GM18508 (cell line): Measurements from ENCODE around the gene MYL11.

ENCODE experiments used
- ATAC-seq: cut with Tn5 transposase; IDR thresholded peaks from one replicate; pipeline ENCODE4 v1.9.1; 2021; ENCODE audit warnings: moderate number of reproducible peaks; ENCODE audit not compliant: insufficient read depth, unreplicated experiment

The MYL11 gene

DNA sequence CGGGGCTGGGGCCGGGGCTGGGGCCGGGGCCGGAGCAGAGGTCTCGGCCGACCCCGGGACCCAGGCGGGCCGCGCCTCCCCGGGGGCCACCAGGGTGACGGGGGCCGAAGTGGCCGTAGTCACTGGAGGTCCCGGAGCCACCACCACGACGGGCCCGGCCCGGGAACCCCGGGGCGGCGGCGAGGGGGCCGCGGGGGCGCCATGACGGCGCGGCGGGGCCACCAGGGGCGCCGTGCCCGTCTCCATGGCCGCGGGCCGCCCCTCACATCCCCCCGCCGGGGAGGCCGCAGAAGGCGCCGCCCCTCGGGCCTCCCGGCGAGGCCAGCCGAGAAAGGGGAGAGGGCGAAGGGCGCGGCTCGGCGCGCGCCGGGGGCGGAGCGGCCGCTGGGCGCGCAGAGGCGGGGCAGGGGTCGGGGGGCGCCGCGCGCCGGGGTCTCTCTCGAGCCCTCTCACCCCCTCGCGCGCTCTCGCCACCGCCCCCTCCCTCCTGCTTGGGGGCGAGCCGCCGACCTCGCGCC lies 4.6 kb upstream of the MYL11 start:
- ATAC-seq: no peak

DNA sequence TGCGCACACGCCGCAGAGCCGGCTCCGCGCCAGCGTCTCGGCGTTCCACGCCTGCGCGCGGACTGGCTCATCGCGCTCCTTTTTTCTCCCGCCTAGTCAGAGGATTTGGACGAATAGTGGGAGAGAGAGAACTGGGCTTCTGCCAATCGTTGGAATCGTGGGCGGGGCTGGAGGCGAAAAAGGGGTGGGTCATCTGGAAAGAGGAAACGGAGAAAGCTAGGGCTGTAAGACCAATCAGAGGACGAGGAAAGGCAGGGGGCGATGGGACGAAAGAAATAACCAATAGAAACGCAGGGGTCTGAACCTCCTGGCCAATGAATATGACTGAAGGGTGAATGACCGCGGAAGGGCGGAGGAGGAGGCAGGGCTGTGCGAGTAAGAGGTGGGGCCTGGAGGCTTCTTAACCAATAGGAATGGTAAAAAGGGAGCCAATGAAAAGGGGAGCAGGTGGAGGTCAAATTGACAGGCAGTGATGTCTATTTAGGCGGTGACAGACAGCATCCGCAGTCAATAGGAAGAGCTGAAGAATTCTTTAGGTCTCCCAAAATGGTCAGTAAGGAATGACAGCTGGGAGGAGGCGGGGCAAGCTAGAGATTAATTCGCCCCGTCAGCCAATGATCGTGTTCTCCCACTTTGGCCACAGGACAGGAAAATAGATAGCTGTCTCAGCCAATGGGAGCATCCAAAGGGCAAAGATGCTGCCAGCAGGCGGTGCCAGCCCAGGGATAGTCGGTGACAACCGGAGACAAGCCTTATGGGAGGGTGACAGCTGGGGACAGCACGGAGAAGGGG lies 4.0 kb upstream of the MYL11 start, which contains the start of gene TBC1D10B:
Gene TBC1D10B, minus strand, starts transcription at position 39 of the 792 bp plus-strand sequence. CDS start 311 bp downstream, outside the sequence.
- ATAC-seq: peak; percentile 73

DNA sequence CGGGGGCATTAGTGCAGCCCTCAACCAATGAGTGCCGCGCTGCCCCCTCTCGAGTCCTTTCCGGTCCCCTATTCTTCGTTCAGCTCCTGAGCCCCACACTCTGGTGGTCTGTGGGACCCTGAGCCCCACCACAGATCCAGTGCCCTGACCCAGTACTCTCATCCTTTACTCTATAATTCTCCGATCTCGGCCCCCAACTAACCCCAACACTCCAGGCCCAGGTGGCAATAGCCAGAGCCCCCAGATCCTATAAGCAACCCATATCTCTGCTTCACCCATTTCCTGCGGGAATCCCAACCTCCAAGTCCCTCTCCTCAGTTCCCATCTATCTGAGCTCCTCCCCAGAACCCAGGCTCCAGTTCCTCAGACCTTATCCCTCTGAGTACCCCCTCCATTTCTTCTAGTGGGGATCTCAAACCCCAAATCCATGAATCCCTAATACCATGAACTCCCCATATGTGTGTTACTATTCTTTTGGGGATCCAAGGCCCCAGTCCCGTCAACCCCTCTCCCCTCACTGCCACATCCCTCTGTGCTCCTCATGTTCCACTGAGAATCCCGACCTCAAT lies 3.3 kb upstream of the MYL11 start:
- no peak for ATAC-seq

DNA sequence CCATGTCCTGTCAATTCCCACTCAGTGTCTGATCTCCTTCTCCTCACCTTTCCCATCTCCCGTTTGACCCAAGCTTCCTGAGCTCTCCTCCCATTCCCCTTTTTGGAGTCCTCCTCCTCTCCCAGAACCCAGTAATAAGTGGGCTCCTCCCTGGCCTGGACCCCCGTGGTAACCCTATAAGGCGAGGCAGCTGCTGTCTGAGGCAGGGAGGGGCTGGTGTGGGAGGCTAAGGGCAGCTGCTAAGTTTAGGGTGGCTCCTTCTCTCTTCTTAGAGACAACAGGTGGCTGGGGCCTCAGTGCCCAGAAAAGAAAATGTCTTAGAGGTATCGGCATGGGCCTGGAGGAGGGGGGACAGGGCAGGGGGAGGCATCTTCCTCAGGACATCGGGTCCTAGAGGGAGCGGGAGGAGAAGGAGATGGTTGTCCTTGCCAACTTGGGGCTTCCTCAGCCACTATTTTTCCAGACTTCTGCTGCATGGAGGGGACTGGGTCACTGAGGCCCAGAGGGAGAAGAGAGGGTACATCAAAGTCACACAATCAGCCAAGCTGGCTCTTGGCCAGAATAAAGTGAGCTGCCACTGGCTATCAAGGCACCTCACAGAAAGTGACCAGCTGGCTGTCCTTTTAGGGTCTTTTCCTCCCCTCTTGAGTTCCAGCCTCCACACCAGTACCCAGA lies 2.4 kb upstream of the MYL11 start:
- no peak for ATAC-seq

DNA sequence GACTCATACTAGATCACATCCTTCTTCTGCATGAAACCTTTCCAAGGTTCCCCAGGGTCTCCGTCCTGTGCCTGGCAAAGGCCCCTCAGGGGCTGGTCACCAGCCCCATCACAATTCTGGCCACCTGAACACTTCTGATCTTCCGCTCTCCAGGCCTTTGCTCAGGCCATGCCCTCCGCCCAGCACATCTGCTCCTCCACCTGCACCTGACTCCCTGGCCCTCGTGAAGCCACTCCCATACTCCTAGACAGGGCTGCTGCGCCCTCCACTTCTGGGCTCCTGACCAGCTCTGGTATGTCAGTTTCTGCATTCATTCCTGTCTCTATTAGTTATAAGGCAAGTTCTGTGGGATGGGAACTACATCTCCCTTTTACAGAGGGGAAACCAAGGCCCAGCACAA lies 1.9 kb upstream of the MYL11 start:
- no peak for ATAC-seq

DNA sequence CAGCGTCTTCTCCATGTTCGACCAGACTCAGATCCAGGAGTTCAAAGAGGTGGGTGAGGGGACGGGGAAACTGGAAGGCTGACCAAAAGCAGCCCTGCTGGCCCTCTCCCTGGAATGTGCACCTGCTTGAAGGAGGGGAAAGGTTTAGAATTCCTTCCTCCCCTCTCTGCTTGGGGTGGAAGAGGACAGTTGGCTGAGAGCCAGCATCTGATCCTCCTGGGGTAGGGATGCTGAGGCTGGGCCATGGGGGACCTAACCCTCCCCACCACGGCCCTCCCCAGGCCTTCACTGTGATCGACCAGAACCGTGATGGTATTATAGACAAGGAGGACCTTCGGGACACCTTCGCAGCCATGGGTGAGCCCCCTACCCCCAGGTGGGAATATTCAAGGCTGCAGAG lies 1.3 kb downstream of the MYL11 start:
- ATAC-seq: no peak

DNA sequence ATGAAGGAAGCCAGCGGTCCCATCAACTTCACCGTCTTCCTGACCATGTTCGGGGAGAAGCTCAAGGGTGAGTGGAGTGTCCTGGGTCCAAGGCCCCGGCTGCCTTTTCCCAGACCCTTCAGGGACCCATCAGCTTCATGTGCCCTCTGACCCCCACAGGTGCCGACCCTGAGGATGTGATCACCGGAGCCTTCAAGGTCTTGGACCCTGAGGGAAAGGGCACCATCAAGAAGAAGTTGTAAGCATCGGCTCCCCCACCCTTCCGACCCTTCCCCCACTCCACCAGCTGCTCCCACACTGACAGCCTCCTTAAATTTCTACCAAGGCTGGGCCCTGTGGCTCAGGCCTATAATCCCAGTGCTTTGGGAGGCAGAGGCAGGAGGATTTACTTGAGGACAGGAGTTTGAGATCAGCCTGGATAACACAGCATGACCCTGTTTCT lies 1.9 kb downstream of the MYL11 start:
- no peak for ATAC-seq

DNA sequence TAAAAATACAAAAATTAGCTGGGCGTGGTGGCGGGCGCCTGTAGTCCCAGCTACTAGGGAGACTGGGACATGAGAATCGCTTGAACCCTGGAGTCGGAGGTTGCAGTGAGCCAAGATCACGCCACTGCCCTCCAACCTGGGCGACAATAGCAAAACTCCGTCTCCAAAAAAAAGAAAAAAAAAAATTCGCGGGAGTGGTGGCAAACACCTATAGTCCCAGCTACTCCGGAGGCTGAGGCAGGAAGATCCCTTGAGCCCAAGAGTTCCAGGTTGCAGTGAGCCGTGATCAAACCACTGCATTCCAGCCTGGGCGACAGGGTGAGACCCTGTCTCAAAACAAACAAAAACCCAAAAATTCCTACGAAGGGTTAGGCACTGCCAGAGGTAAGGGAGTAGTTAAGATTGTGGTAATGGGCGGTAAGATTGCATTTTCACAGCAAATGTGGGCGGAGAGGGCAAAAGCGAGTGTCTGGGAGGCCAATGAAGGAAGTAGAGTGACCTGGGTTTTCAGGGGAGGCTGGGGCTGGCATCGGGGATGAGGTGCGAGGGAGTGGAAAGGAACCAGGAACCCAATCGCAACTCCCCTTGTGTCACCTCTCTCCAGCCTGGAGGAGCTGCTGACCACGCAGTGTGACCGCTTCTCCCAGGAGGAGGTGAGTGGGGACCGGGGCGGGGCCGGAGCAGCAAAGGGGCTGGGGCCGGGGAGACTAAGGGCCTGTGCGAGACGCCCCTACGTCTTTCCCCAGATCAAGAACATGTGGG lies 2.6 kb downstream of the MYL11 start:
- no peak for ATAC-seq

DNA sequence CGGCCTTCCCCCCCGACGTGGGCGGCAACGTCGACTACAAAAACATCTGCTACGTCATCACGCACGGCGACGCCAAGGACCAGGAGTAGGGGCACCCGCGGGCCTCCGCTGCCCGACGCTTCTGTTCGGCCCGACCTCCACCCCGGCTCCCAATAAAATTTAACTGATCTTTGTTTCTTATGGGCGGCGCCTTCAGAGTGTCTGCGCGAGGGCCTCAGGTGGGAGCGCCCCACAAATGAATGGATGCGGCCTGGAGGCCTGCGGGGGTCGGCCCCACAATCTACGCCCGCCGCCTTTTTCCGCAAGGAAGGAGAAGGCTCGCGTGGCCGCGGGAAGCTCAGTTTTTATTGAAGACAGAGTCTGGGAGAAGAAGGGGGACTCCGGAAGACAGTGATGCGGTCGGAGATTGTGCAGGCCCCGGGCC lies 3.2 kb downstream of the MYL11 start:
- no peak for ATAC-seq

DNA sequence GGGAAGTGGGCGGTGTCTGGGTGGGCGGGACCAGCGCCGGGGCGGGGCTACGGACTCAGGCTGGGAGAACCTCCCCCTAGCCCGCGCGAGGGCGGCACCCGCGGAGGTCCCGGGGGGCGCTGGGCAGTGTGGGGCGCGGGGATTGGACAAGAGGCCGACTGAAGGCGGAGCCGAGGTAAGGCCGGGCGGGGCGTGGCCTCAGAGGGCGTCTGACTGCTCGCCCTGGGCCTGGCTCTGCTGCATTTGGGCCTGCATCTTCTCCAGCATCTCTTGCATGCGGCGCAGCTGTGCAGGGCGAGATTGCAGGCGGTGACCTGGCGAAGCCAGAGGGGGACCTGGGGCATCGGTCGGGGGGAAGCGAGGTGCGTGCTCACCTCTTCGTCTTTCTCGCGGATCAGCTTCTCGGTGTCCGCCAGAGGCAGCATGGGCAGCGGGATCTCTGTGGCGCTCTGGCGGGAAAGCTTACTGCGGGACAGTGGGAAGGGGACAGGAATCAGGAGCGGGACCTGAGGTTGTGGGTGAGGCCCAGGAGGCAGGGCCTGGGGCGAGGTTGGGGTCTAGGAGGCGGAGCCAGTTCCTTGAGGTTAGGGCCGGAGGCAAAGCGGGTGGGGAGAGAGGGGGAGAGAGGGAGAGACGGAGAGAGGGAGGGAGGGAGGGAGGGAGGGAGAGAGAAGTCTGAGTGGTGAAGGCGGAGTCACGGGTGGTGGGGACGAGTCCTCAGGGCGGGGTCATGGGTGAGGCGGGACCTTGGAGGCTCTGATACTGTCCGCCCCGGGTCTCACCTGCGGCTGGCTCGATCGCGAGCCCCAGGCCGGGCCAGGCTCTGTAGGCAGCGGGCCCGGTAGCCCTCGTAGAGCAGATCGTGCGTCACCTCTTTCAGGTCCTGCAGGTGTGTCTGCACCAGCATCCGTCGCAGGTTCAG lies 3.9 kb downstream of the MYL11 start:
- ATAC-seq: peak; percentile 52

DNA sequence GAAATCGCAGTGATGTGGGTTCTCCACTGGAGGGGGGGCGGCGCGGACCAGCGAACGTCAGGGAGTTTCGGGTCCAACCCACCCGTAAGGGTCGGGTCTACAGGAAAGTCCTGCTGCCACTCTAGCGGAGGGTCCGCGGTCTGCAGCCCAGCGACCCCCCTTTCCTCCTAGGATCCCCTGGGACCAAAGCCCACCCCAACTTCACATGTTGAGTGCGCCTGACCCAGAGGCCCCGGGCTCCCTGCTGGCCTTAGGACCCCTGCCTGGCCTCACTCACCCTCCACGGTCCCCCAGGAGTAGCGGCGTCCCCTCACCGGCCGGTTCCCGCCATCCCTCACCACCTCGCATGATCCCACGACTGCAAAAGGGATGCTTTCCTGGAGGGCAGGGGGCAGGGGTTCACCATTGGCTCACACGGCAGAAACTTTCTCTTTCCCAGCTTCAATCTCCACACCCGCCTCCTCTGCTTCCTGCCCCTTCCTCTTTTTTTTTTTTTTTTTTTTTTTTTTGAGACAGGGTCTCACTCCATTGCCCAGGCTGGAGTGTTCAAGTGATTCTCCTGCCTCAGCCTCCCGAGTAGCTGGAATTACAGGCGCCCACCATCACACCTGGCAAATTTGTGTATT lies 4.7 kb downstream of the MYL11 start:
- no peak for ATAC-seq

DNA sequence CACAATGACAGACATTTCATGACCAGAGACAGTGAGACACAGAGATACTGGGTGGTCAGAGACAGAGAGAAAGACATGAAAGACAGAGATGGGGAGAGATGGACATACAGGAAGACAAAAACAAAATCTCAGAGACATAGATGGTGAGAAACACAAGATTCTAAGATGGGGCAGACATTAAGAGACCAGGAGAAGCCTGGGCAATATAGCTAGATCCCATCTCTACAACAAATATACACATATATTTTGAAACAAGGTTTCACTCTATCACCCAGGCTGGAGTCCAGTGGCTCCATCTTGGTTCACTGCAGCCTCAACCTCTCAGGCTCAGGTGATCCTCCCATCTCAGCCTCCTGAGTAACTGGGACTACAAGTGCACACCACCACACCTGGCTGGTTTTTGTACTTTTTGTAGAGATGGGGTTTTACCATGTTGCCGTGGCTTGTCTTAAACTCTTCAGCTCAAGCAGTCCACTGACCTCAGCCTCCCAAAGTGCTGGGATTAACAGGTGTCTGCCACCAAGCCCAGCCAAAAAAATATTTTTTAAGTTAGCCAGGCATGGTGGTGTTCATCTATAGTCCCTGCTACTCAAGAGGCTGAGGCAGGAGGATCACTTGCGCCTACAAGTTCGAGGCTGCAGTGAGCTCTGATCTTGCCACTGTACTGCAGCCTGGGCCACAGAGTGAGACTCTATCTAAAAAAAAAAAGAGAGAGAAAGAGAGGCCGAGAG lies 5.6 kb downstream of the MYL11 start:
- no peak for ATAC-seq

DNA sequence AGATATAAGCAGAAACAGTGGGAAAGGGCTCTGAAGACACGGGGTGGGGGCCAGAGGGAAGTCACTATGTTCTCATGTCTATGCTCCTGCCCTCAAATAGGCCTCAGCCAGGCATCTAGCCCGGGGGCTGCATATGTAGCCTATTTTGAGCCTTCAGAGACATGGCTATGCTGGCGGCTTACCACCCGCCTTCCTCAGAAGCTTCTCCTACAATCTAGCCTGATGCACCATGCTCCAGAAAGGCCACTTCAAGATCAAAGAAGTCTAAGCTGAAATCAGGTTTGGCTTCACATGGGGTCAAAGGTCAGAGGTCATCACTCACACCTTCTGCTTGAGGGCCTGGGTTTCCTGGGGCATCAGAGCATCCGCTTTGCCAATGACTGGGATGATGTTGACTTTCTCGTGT lies 6.2 kb downstream of the MYL11 start:
- ATAC-seq: no peak

DNA sequence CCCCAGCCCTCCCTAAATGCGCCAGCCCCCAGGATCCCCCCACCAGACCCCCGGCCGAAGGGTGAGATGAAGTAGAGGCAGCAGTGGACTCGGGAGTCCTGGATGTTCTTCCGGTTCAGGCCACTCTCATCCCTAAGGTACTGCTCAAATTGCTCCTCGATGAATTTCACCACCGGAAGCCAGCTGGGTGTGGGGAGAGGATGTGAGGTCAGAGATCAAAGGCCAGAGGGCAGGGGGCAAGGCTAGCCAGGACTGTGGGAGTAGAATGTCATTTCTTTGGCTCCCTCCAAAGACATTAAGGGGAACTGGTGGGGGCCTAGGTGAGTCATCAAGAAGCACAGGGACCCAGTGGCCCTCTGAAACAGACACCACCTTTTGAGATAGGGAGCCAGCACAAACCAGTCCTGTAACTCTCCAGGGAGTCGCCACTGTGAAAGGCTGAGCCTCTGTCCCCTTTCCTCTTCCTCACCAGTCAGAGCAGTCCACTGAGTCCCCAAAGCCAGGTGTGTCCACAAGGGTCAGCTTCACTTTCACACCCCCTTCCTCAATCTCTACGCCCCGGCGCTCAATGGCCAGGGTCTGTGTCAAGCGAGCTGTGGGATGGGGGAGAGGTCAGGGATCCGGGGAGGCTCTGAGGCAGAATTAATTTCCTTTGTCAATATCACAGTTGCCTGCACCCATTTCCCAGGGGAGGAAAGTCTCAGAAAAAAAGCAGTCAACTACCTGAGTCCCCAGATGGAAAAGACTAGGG lies 6.9 kb downstream of the MYL11 start:
- no peak for ATAC-seq

DNA sequence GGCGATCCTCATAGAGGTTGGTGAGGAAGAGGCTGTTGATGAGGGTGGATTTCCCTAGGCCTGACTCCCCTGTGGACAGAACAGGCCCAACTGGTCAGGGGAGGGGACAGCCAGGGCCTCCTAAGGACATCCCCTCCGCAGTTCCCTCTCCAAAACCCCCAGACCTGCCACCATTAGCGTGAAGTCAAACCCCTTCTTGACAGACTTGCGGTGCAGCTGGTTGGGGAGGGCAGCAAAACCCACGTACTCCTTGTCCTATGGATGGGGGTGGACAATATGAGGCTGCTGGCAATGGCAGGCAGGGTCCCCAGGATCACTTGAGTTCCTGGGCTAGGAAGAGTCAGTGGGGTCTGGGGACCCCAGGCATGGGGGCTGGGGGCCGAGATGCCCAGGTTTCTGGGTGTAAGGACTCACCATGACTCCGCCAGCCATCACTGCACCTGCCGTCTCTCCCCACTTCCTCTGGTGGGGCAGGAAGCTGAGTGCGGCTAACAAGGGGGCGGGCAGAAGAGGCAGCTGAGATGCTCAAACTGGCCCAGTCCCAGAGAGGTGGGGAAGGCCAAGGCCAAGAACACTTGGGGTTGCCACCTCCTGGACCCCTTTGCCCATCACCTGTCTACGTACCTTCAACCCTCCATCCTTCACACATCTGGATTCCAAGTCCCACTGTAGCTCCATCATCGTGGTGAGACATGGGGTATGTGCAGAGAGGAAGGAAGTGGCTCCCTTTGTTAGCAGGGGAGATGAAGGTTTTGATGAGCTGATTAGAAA lies 7.7 kb downstream of the MYL11 start, which contains the start of gene SEPTIN1:
Gene SEPTIN1, minus strand, starts transcription at position 451 of the 771 bp plus-strand sequence. Its CDS starts 19 bp downstream, at position 432.
- ATAC-seq: no peak

DNA sequence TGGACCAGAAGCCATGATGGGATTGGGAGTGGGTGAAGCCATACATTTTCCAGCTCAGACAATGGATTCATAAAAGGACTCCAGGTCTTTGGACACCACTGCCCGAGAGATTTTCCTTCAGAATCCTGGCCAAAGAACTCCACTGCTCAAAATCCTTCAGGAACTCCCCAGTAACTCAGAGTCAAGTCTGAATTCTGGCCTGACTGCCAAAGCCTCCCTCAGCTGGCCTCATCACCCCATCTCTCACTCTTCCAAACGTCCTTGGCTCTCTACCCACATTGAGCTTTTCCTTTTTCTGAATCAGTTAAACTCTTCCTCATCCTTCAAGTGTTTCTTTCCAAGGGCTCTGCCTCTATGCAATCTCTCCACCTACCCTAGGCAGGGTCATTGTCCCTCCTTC lies 8.9 kb downstream of the MYL11 start:
- ATAC-seq: no peak
